ENCODE results near the gene HOXC11.

DNA sequence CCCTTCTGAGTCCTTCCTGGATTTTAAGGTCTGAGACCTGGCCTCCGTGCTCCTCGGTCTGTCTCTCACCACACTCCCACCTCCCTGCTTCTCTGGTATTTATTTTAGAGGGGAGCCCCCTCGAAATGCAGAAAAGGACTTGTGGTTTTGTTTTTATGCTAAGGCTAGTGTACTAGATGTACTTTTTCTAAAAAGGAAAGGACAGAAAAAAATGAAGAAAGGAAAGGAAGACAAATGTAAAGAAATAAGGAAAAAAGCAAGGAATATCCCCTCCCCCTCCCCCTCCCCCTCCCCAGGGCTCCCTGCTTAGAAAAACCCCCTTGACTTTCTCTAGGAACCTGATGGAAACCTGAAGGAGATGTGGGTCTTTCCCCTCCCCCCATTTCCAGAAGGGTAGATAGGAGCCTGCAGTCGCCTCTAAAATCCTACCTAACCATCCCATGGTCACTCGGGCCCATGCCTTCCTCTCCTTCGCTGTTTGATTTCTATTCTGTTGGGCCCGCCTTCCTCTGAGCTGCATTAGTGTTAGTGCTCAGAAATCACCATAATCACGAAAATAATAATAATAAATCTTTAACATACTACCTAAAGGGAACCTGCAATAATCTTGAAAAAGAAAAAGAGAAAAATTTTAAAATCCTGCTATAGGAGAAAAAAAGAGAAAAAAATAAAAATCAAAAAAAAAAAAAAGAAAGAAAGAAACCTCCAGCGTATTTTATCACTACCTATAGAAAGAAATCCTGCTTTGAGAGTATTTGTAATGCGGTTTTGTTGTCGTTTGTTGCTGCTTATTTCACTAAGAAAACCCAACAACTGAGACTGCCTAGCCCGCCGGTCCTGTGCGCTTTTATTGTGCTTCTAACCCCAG lies 39.0 kb downstream of the HOXC11 start:
- TF ChIP-seq POLR2A (IDR thresholded peaks at IDR 0.05), result no peak
- TF ChIP-seq, protein P1, sequence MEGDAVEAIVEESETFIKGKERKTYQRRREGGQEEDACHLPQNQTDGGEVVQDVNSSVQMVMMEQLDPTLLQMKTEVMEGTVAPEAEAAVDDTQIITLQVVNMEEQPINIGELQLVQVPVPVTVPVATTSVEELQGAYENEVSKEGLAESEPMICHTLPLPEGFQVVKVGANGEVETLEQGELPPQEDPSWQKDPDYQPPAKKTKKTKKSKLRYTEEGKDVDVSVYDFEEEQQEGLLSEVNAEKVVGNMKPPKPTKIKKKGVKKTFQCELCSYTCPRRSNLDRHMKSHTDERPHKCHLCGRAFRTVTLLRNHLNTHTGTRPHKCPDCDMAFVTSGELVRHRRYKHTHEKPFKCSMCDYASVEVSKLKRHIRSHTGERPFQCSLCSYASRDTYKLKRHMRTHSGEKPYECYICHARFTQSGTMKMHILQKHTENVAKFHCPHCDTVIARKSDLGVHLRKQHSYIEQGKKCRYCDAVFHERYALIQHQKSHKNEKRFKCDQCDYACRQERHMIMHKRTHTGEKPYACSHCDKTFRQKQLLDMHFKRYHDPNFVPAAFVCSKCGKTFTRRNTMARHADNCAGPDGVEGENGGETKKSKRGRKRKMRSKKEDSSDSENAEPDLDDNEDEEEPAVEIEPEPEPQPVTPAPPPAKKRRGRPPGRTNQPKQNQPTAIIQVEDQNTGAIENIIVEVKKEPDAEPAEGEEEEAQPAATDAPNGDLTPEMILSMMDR (IDR thresholded peaks at IDR 0.05), result no peak
- no peak for TF ChIP-seq EP300 (IDR thresholded peaks at IDR 0.05)

Measured in tibial nerve (tissue), 4 donors.